PFSK-1 (cell line): ENCODE measurements around the gene SH3GL1.

Experiments used
- POLR2AphosphoS5 ChIP-seq: IDR thresholded peaks from 2 replicates; pipeline ENCODE4 v1.6.1; 2012; ENCODE audit warnings: low read depth, mild to moderate bottlenecking, control low read depth, low read length, moderate library complexity
- SIN3A ChIP-seq: IDR thresholded peaks from 2 replicates; pipeline ENCODE4 v1.6.1; 2012; ENCODE audit warnings: mild to moderate bottlenecking, low read length, moderate library complexity, borderline replicate concordance; ENCODE audit not compliant: insufficient read depth
- TAF1 ChIP-seq: IDR thresholded peaks from 2 replicates; pipeline ENCODE4 v1.6.1; 2012; ENCODE audit warnings: low read length, control low read depth, borderline replicate concordance; ENCODE audit not compliant: insufficient read depth

- TF ChIP-seq TAF1 (no peak), POLR2AphosphoS5 (no peak), SIN3A (no peak)
Observed at GRCh38 chr19:4350726-4351125, 49.6 kb downstream of the SH3GL1 start.
